Stimulated activated CD4-positive, alpha-beta T cell treated with anti-CD3 and anti-CD28 coated beads, Interleukin-1b, Interleukin-23, amount 100 ng/mL, for 1 hour (primary cell): ENCODE data around the gene CLCNKB.
"Not testable (repeated sequence)": the region's sequence is repeated elsewhere in the genome, so short reads cannot be mapped to it uniquely, and the experiment has no call there.

Experiments
- DNase-seq, 2 donors: peaks; one replicate each; pipeline ENCODE4 v3.0.0-alpha.2; 2020; ENCODE audit warnings: low read depth in 2 of 2

CLCNKB gene

DNA sequence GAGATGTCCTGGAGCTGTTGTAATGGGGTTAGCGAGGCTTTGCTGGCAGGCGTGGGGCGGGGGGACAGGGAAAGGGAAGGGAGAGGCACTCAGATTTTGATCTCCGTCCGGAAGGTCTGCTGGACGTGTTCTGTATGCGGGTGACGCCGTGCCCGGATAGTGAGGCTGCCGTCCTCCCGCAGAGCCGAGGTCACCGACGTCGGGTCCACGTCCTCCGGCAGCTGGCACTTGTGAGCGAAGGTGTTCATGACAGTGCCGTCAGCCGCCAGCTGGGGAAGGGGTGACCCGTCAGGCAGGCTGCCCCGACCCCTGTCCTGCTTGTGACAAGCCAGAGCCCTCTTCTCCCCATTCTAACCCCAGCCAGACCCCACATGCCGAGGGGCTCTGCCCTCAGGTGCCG is 28.1 kb upstream of the CLCNKB start:
- DNase-seq: no peak

DNA sequence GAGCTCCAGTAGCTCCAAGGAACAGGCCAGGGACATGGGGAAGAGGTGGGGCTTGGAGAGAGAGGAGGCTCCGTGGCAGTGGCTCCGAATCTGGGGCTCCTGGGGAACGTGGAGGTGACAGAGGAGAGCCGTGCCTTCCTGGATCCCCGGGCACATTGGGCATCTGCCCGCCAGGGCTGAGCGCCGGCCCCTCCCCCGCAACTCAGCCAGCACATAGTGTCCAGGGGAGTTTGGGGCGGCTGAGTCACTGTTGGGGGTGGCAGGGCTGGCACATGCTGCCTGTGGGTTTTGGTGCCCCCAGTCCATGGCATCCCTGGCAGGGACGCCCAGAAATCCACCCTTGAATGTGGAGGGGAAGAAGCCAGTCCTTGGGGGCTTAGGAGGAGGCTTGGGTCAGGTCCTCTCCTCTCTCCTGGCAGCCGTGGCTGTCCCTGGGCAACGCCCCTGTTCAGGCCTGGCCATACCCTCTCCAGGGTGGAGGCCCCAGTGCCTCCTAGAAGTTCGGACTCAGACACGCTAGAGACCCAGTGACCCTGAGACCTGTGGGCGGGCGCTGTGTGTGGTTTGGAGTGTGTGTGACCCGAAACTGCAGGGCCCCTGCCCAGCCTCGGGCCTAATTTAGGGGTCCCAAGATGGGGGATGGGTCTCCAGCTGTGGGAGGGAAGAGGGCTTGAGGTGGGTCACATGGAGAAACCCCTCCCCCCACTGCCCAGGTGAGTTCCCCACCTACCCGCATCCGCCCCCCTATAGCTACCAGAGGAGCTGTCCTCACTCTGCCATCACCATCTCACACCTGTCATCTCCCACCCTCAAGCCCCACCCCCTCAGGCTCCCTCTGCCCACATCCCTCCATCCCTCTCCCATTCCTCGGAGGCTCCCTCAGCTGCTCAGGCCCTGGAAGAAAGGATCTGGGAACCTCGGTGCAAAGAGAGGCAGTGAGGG is 27.4 kb upstream of the CLCNKB start:
- DNase-seq: no peak

DNA sequence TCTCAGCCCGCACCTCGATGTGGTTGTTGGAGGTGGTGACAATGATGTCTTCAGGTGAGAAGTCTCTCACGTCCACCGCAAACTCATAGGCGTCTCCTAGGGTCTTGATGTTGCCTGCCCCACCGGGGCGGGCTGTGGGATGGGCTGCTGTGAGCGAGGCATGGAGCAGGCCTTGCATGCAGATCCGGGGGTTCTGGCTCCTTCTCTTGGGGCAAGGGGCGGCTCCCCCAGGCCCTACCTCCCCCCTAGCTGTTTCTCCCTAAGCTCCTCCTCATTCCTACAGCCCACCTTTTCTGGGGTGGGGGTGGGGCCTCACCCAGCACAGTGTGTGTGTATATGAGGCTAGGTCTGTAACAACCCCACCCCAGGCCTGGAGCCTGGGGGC is 26.5 kb upstream of the CLCNKB start:
- DNase-seq: no peak

DNA sequence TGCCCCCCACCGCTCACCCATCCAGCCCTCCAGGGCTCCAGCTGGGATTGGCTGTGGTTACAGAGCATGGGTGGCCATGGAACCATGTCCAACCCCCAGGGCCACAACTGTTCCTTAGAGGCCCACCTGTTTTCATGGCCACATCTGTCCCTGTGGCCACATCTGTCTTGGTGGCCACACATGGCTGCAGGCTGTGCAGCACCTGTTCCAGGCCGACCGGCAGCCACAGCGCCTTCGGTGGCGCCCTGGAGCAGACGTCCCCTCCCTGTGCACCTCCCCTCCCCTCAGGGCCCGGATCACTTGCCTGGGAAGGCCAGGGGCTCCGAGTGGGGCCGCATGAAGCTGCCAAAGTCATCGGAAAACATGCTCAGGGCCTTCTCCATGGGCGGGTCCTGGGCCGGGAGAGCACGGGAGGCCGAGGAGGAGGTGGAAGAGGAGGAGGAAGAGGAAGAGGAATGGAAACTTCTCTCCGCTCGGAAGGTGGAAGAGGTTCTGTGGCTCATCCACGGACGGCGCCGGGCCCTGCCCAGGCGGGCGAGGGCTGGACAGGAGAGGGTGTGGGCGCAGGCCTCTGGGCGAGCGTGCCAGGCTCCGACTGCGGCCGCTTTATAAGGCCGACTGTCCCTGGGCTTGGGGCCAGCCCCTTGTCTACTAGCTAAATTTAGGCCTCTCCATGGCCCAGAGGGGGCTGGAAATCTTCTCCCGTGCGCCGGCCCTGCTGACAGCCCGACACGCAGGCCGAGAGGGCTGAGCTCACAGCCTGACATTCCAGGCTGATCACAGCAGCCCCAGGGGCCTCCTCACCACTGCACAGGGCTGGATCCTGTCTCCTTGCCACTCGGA is 25.9 kb upstream of the CLCNKB start, which contains the start of gene HSPB7:
HSPB7 (minus strand) TSS at position 583 of the 843 bp plus-strand sequence; CDS start at position 503, 80 bp downstream.
- DNase-seq: no peak

DNA sequence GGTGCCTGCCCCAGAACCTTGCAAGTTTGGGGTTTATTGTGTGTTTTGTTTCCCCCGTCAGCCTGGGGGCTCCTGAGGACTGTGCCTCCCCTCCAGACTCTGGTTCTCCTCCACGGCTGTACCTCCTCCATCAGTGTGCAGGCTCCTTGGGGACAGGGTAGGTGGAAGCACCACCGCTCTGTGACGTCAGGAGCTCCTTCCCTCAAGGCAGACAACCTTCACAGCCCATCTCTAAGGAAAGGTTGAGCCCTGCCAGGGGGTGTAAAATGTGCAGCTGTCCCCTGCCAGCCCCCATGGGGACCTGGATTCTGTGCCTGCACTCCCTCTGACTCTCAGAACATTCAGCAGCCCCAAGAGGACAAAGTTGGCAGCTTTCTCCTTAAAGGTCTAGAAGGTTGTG is 25.3 kb upstream of the CLCNKB start:
- no peak for DNase-seq

DNA sequence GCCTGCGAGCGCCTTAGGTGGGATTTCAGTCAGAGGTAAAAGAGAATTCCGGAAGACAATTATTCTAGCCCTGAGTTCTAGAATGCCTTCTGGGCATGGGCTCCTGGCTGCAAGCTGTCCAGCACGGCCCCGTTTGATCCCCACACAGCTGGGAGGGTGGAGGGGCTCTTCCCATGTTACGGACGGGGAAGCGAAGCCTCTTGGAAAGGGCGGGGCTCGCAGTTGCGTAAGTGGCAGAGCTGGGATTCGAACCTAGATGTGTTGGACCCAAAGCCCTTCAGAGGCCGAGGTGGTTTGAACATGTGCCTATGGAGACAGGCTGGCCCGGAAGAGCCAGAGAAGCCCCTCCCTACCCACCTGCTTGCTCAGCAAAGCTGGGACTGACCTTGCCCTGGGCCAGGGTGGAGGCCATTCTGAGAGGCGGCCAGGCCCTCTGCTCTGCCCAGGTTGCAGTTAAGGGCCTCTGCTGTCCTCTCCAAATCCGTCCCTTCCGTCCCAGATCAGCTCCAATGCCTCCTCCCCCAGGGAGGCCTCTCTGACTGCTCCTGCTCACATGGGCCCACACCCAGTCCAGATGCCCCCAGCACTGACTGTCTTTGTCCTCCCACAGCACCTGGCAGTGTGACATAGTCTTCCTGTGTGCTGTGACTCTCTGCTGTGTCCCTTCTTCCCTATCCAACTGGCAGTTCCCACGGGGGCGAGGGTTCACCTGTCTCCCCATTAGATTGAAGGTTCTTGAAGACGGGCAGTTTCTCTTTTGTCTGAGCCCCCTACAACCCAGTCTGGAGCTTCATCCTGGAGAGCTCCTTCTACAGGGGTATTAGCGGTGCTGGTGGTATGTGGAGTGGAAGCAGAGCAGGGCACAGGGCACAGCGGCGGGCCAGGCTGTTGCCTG is 24.6 kb upstream of the CLCNKB start:
- no peak for DNase-seq

DNA sequence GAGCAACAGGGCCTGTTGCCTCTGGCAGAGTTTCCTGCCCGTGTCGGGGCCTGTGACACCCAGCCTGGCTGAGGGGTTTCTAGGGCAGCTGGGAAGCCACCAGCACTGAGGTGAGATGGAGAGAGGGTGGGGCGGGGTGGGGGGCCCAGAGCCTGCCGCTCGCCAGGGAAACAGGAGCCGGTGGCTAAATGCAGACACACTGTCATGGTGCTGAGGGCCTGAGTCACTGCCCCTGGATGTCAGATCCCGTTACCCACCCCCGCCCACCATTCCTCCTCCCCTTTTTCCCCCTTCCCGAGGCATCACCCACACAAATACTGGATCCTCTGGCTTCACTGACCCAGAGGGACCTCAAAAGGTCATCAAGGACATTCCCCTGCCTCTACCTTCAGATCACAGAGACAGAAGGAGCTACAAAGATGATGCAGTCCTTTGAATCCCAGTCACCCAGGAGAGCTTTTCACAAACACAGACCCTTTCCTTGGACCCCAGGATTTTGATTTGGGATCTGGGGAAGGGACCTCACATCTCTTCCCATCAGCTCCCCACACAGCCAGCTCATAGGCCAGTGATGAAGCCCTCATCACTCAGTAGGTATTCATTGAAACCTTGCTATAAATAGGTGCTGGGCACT is 23.8 kb upstream of the CLCNKB start:
- no peak for DNase-seq

DNA sequence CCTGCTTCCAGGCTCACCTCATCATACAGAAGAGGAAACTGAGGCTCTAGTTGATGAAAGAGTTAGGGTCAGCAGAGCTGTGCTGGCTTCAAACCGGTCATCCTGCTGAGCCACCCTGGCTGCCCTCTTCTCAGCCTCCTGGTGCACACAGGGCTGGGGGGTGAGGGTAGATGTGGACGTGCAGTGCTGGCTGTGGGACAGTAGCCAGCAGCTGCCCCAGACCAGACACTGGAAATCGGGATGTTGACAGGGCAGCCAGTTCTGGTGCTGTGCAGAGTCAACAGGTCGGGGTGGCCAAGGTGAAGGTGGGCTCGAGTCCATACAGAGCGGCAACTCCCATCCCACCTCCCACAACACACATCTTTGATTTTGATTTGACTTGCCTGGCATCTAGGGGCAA is 23.3 kb upstream of the CLCNKB start:
- no peak for DNase-seq

DNA sequence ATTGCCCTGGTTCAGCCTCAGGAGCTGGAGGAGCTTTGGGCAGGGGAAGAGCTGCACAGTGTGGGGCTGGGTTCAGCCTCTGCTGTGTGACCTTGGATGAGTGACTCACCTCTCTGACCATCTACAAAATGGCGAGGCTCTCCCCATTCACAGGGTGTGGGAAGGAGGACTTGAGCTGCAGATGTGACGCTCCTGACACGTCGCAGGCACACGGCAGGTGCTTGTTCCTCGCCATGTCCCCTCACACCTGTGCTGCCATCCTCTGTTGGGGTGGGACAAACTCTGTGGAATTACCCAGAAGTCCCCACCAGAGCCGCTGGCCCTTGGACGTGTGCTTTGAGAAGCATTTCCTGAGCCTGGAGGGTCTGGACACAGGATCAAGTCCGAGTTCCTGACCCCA is 22.7 kb upstream of the CLCNKB start:
- not testable (repeated sequence) for DNase-seq

DNA sequence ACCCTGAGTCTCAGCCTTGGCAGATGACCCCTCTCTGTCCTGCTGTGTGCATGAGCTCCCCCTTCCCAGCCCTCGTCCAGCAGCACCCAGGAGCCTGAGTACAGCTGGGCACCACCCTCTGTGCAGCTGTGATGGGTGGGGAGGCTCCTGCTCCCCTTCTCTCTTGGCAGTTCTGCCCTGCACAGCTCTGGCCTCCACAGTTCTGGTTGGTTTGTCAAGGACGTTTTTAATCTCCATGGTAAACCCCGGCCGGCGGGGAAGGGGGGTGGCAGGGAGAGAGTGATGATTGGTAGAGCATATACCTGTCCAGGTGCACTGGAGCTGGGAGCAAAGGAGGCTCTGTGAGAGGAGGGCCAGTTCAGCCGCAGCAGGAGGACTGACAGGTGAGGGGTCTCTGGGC is 21.9 kb upstream of the CLCNKB start, which contains the start of gene CLCNKA:
CLCNKA (plus strand) TSS at position 356 of the 400 bp plus-strand sequence. CDS start 584 bp downstream, outside the sequence.
- DNase-seq: no peak

DNA sequence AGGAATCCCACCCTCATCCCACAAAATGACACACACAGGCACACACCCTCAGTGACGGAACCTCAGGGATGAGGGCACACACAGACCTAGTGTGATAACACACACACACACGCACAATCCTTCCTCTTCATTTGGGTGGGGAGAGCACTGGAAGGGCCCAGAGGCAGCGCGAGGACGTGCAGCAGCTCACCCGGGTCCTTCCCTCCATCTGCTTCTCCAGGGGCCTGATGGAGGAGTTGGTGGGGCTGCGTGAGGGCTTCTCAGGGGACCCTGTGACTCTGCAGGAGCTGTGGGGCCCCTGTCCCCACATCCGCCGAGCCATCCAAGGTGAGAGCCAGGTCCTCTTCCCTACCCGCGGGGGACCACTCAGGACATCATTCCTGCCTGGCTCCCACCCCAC is 21.2 kb upstream of the CLCNKB start:
- DNase-seq: no peak

DNA sequence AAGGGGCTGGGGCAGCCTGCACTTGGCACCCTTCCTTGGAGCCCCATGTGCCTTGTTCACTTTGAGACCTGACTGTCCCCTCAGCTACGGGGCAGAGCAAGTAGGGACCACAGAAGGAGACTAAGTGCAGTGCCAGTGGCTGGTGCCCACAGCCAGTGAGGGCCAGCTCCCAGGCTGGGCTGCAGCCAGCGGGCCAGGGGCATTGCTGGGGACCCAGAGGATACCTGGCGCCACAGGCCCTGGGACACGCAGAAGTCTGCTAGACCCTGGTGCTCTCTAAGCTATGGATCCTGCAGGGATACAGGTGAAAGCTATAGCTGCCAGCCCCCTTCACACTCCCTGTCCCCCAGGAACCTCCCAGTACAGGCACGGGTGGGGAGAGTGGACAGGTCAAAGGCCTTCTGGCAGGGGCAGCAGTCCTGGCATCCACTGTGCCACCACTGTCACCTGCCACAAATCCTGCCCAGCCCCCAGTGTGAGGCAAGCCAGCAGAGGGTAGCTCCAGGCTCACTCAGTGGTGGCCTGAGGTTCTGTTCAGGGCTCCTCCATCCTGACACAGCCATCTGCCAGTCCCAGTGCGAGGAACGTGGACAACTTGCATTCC is 20.4 kb upstream of the CLCNKB start:
- no peak for DNase-seq

DNA sequence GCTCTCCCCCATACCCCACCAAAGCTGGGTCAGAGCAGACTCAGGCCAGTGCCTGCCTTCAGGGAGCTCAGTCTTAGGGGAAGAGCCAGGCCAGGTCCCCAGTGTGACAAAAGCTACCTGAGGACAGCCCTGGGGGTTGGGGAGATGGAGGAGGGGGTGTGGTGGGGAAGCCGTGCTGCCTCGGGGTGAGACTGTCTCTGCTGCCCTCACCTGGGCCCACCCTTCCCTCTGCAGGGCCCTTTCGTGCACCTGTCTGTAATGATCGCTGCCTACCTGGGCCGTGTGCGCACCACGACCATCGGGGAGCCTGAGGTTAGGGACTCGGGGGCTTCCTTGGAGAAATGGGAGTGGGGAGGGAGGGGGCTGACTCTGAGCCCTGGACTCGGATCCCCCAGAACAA is 17.3 kb upstream of the CLCNKB start:
- not testable (repeated sequence) for DNase-seq

DNA sequence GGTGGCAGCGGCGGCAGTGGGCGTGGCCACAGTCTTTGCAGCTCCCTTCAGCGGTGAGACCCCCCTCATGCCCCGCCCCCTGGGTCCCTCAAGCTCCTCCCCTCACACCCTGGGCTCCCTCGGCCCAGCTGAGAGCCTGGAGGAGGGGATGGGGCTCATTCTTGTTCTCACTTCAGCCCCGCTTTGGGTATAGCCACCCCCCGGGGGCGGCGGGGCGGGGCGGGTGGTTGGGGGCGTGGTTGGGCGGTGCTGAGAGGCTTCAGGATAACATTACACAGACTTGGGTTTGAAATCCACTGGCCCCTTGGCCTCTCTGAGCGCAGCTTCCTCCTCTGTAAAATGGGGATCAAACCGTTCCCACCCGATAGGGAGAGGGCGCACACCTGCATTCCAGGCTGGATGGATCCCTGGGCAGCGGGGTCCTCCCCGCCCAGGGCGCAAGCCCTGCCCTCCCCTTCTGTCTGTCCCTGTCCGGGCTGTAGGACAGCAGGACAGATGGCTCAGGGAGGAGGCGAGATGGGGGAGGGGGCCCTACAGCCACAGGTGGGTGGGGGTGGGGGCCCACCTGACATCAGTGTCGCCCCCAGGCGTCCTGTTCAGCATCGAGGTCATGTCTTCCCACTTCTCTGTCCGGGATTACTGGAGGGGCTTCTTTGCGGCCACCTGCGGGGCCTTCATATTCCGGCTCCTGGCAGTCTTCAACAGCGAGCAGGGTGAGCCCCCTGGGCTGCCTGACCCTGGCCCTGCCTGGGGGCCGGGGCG is 16.7 kb upstream of the CLCNKB start:
- peak in 1 of 2 donors; percentile 42 for DNase-seq

DNA sequence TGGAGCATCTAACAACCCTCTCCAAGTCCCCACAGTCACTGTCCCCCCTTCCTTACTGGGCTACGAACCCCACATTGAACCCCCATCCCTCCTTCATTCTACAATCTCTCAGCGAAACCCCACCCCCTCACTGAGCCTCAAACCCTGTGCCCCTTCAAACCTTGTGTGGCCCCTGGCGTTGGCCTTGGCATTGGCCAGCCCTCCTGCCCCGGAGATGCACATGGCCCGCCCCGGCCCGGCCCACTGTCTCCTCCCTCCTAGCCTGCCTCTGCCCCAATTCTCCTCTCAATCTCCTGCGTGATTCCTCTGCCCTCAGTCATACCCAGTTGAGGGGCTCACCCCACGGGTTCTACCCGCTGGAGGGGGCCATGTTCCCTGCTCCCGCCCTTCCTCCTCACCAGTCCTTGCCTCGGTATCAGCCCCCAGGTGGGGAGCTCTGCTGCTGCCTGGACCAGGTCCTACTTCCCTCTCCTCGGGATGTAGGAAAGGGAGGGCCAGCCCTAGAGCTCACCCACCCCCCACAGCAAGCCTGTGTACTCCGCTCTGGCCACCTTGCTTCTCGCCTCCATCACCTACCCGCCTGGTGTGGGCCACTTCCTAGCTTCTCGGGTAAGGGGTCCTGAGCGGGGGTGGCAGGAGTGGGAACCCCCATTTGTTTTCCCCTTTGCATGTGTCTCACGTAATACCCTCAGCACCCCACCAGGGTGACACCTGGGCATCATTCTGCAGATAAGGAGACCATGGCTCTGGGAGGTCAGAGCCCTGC is 15.2 kb upstream of the CLCNKB start:
- no peak for DNase-seq

DNA sequence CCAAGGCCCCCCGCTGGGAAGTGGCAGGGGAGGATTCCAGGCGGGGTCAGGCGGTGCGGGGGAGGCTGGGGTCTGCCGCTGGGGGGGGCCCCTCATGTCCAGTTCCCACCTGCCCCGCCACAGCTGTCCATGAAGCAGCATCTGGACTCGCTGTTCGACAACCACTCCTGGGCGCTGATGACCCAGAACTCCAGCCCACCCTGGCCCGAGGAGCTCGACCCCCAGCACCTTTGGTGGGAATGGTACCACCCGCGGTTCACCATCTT is 14.6 kb upstream of the CLCNKB start:
- not testable (repeated sequence) for DNase-seq

DNA sequence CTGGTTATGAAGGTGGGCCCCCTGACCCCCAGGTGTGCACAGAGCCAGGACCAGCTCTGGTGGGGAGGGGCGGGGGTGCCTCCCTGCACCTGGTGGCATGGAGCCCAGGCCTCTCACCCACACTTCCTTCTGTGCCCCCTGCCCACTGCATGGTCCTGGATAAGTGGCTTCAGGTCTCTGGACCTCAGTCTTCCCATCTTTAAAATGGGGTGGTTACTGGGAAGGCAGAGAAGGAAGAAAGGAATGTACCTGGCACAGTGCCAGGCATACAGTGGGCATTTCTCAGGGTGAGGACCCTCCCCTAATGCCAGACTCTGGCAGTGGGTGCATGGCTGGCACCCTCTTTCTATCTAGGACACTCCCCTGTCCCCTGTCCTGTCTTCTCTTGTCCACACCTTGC is 14.3 kb upstream of the CLCNKB start:
- no peak for DNase-seq

DNA sequence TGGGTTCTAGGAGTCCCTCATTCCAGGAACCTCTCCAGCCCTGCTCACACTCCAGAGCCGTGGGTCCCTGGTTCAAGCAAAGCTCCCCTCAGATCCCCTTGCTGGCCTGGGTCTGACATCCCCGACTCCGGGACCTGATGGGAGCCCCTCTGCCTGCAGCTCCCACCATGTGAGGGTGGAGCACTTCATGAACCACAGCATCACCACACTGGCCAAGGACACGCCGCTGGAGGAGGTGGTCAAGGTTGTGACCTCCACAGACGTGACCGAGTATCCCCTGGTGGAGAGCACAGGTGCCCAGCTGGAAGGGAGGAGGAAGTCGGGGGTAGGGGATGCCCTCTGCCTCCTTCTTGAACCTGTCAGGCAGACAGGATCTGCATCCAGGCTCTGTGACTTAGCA is 12.0 kb upstream of the CLCNKB start:
- no peak for DNase-seq

DNA sequence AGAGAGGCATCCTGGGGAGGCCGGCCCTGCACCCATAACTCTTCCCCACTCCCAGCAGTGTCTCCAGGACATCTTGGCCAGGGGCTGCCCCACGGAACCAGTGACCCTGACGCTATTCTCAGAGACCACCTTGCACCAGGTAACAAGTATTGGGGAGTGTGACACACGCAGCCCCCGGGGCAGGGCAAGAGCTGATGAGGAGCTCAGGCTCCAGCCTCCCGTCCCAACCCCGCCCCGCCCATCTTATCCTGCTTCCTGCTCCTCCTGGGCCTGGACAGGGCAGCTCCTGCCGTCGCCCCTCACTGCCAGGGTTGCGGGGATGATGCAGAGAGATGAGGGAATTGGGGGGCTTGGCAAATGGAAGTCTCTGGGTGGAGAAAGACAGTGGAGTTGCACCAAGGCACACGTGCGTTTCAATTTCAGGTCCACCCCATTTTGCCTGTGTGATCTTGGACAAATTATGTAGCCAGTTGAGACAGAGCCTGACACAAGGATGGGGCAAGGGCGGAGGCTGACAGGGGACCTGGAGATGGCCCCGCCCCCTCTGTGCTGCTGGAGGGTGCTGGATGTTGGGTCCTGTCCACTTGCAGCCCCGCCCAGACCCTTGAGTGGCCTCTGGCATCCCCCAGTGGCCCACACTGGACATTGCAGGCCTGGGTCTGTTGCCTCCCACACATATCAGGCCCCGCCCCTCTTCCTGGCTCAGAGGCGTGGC is 11.0 kb upstream of the CLCNKB start:
- DNase-seq: no peak
